ENCODE data around the gene PLCG1. TPM values are rescaled to one million over a fixed set of nuclear protein-coding genes. Genes with fewer than 3 reads are reported as not detected.
A peak's percentile ranks its signal among the peaks of the same experiment; 100 is the strongest.
"Not testable (repeated sequence)": the region's sequence is repeated elsewhere in the genome, so short reads cannot be mapped to it uniquely, and the experiment has no call there.

The PLCG1 gene
- total and polyA plus RNA-seq, 9 donors = 69.4 to 118 (median 93.1) TPM

DNA sequence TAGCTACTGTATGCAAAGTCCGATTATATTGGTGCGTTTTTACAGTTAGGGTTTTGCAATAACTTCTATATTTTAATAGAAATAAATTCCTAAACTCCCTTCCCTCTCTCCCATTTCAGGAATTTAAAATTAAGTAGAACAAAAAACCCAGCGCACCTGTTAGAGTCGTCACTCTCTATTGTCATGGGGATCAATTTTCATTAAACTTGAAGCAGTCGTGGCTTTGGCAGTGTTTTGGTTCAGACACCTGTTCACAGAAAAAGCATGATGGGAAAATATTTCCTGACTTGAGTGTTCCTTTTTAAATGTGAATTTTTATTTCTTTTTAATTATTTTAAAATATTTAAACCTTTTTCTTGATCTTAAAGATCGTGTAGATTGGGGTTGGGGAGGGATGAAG lies 13.7 kb upstream of the PLCG1 start:
- Histone ChIP-seq H3K9me3 (replicated peaks; ENCODE audit: control insufficient read depth, low read depth, low read length) (no peaks in the 10 kb centered on the region), H3K27me3 (ENCODE audit: control insufficient read depth, insufficient read depth, low read length) (no peaks in the 10 kb centered on the region), H3K27ac (ENCODE audit: low read length) (no peak overlapping the region), H3K36me3 (ENCODE audit: control insufficient read depth, insufficient read depth, low read length) (peaks cover 67% of the 10 kb centered on the region), H3K4me1 (ENCODE audit: control insufficient read depth, insufficient read depth, low read length) (peaks cover 4% of the 10 kb centered on the region), H3K4me3 (ENCODE audit: low read length) (no peak overlapping the region)
- WGBS (ENCODE audit: insufficient coverage) = 90% methylated on average over 2 of the region's 6 CpGs
- peak; percentile 66 for DNase-seq

DNA sequence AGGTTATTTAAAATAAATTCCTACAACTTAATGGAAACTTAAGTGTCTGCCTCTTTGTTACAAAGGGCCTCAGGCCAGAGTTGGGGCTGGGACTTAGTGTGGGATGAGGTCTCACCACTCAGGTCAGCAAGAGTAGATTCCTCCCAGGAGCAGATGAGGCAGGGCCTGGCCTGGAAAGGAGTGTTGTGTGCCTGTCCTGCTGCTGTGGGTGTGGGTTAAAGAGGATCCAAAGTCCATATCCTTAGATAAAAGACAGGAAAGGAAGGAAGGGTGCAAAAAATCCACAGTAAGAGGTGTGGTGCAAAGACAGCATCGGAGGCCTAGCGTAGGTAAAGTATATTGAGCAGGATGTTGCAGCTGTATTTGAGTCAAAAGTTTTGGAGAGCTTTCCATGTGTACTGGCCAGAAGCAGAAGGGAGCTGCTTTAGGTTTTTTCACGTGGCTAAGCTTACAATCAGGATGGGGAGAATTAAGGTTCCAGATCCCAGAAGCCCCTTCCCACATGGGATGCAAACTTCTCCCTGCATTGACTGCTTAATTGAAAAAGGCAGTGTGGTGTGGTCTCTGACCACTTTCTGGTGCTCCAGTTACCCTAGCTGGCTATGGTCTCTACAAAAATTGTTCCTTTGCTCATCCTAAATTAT lies 12.8 kb upstream of the PLCG1 start:
- no peaks in the 10 kb centered on the region for H3K27me3 ChIP-seq (ENCODE audit: control insufficient read depth, insufficient read depth, low read length)
- no peak for DNase-seq
- no peaks in the 10 kb centered on the region for H3K9me3 ChIP-seq (replicated peaks; ENCODE audit: control insufficient read depth, low read depth, low read length)
- peaks cover 4% of the 10 kb centered on the region for H3K4me1 ChIP-seq (ENCODE audit: control insufficient read depth, insufficient read depth, low read length)
- WGBS (ENCODE audit: insufficient coverage) = 61% methylated on average over 2 of the region's 3 CpGs
- peaks cover 65% of the 10 kb centered on the region for H3K36me3 ChIP-seq (ENCODE audit: control insufficient read depth, insufficient read depth, low read length)
- H3K27ac ChIP-seq (ENCODE audit: low read length) = no peak overlapping the region
- H3K4me3 ChIP-seq (ENCODE audit: low read length) = no peak overlapping the region

DNA sequence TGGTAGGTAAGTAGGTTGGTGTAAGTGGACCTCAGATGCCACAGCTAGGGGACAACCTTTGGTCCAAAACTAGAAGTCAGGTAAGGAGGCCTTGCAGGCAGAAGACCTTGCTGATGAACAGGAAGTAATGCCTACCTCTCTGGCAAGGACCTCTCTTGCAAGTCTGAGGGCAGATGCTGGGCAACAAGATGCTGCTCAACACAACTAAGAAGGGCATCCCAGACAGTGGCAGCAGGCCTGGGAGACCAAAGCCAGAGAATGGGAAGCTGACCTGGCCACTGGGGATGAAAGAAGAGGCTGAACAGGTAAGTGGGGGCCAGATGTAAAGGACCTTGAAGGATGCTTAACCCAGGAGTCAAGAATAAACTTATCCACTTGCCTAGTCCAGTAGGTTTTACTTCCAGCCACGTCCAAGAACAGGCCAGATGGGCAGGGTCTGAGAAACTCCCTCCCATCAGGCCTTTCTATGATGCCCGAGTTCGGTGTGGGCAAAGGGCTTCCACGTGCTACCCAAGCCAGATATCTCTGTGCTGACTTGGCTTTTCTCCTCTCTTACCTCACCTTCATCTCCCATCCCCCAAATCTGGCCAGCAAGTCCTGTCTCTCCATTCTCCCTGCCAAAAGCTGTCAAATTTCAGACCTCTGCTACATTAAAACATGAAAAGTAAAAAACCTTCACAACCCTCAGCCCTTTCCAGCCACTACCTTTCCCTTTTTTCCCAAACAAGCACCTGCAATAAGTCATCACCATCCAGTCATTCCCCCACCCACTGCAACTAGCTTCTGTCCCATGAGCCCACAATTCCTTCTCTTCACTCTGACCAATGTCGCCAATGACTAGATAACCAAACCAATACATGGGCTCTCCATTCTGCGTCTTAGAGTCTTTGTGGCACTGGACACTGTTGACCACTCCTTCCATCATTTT lies 11.5 kb upstream of the PLCG1 start:
- no peaks in the 10 kb centered on the region for H3K9me3 ChIP-seq (replicated peaks; ENCODE audit: control insufficient read depth, low read depth, low read length)
- no peak overlapping the region for H3K4me3 ChIP-seq (ENCODE audit: low read length)
- DNase-seq = no peak
- no peak overlapping the region for H3K27ac ChIP-seq (ENCODE audit: low read length)
- 84% methylated on average over 6 of the region's 6 CpGs for WGBS (ENCODE audit: insufficient coverage)
- no peaks in the 10 kb centered on the region for H3K27me3 ChIP-seq (ENCODE audit: control insufficient read depth, insufficient read depth, low read length)
- H3K4me1 ChIP-seq (ENCODE audit: control insufficient read depth, insufficient read depth, low read length) = peaks cover 4% of the 10 kb centered on the region
- peaks cover 54% of the 10 kb centered on the region for H3K36me3 ChIP-seq (ENCODE audit: control insufficient read depth, insufficient read depth, low read length)

DNA sequence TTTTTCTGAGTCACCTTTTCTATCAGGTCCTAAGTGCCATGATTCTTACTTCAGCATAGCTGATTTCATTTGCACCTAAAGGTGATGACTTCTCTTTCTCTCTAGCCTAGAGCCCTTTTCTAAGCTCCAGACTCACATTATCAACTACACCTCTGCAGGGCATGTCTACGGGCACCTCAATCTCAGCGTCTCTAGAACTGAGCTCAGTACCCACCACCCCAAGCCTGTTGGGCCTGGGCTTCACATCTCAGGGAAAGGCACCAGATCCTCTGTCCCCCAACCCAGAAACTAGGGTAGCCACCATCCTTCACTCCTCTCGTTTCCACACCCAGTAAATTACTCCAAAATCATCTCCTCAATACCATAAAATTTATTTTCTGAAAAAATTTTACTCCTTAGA lies 10.6 kb upstream of the PLCG1 start:
- Histone ChIP-seq H3K27ac (ENCODE audit: low read length) (no peak overlapping the region), H3K9me3 (replicated peaks; ENCODE audit: control insufficient read depth, low read depth, low read length) (no peaks in the 10 kb centered on the region), H3K4me1 (ENCODE audit: control insufficient read depth, insufficient read depth, low read length) (peaks cover 4% of the 10 kb centered on the region), H3K36me3 (ENCODE audit: control insufficient read depth, insufficient read depth, low read length) (peaks cover 44% of the 10 kb centered on the region), H3K4me3 (ENCODE audit: low read length) (no peak overlapping the region), H3K27me3 (ENCODE audit: control insufficient read depth, insufficient read depth, low read length) (no peaks in the 10 kb centered on the region)
- WGBS (ENCODE audit: insufficient coverage) = 86% methylated on average over 1 of the region's 3 CpGs
- no peak for DNase-seq

DNA sequence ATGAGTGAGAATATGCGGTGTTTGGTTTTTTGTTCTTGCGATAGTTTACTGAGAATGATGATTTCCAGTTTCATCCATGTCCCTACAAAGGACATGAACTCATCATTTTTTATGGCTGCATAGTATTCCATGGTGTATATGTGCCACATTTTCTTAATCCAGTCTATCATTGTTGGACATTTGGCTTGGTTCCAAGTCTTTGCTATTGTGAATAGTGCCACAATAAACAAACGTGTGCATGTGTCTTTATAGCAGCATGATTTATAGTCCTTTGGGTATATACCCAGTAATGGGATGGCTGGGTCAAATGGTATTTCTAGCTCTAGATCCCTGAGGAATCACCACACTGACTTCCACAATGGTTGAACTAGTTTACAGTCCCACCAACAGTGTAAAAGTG lies 9.0 kb upstream of the PLCG1 start:
- H3K27me3 ChIP-seq (ENCODE audit: control insufficient read depth, insufficient read depth, low read length); DNase-seq; H3K27ac ChIP-seq (ENCODE audit: low read length); H3K4me1 ChIP-seq (ENCODE audit: control insufficient read depth, insufficient read depth, low read length); H3K9me3 ChIP-seq (replicated peaks; ENCODE audit: control insufficient read depth, low read depth, low read length); H3K4me3 ChIP-seq (ENCODE audit: low read length): not testable (repeated sequence)
- no CpG with 5 or more reads among the region's 3 CpGs for WGBS (ENCODE audit: insufficient coverage)
- H3K36me3 ChIP-seq (ENCODE audit: control insufficient read depth, insufficient read depth, low read length) = peaks cover 31% of the 10 kb centered on the region

DNA sequence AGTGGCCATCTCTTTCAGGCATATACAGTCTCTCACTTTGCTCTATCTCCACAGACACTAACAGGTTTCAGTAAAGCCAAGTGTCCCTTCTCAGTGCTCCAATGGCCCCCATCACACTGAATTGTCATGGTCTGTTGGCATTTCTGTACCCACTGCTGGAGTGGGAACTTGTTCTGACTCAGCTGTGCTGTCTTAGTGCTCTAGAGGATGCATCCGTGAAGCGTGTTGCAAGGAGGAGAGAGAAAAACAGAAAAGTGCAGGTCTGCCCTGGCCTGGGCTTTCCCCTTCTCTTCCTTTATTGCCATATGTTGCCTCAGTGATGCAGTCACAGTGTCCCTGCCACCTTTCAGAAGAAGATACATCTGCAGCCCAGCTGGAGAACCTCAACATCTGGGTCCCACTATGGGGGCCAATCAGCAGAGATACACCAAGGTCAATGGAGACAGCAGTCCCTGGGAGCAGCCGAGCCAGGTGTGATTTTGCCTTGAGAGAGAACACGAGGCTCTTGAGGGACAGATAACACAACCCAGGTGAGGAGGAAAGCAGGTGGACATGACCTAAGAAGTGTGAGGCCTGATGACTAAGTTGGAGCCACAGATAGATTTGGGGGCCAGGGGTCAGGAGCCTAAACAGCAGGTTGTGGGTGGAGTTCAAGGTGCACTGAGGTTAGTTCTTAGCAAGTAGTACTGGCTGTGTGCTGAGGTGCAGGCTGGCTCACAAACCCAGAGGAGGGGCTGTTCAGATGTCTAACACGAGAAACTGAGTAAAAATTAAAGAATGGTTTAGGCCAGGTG lies 5.6 kb upstream of the PLCG1 start:
- no peaks in the 10 kb centered on the region for H3K9me3 ChIP-seq (replicated peaks; ENCODE audit: control insufficient read depth, low read depth, low read length)
- no peak overlapping the region for H3K27ac ChIP-seq (ENCODE audit: low read length)
- H3K27me3 ChIP-seq (ENCODE audit: control insufficient read depth, insufficient read depth, low read length) = no peaks in the 10 kb centered on the region
- H3K36me3 ChIP-seq (ENCODE audit: control insufficient read depth, insufficient read depth, low read length) = peaks cover 4% of the 10 kb centered on the region
- 39% methylated on average over 3 of the region's 5 CpGs for WGBS (ENCODE audit: insufficient coverage)
- no peak for DNase-seq
- peaks cover 6% of the 10 kb centered on the region for H3K4me1 ChIP-seq (ENCODE audit: control insufficient read depth, insufficient read depth, low read length)
- no peak overlapping the region for H3K4me3 ChIP-seq (ENCODE audit: low read length)

DNA sequence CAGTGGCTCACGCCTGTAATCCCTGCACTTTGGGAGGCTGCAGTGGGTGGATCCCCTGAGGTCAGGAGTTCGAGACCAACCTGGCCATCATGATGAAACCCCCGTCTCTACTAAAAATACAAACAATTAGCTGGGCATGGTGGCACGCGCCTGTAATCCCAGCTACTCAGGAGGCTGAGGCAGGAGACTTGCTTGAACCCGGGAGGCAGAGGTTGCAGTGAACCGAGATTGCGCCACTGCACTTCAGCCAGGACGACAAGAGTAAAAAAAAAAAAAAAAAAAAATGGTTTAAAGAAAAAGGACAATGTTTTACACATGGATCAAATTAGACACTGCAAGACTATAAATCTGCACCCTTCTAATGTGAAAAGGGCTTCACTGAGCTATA lies 5.0 kb upstream of the PLCG1 start:
- H3K27me3 ChIP-seq (ENCODE audit: control insufficient read depth, insufficient read depth, low read length); H3K9me3 ChIP-seq (replicated peaks; ENCODE audit: control insufficient read depth, low read depth, low read length); DNase-seq; H3K36me3 ChIP-seq (ENCODE audit: control insufficient read depth, insufficient read depth, low read length); H3K27ac ChIP-seq (ENCODE audit: low read length); H3K4me3 ChIP-seq (ENCODE audit: low read length); H3K4me1 ChIP-seq (ENCODE audit: control insufficient read depth, insufficient read depth, low read length): not testable (repeated sequence)
- WGBS (ENCODE audit: insufficient coverage) = 67% methylated on average over 1 of the region's 9 CpGs

DNA sequence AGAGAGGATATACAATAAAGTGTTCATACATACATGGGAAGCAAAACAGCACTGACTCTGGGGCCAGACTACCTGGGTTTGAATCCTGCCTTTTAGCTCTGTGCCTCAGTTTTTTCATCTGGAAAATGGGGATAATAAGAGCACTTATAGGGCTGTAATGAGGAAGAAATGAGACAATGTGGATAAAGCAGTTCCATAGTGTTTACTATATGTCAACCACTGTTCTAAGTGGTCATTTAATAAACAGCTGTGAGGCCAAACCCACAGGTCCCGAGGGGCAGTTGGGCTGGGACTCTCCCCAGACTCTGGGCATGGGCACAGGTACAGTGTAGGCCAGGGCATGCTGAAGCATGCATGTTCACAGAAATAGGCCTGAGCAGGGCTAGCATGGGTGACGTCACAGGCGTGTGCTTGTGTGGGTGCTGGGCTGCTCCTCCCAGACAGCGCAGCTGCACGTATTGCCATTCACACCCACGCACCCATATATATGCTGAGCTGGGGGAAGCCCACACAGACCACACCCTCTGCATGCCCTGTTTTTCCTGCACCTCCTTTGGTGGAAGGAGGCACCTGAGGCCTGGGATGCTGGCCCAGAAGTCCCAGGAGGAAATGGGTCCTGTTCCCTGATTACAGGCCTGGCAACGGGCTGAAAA lies 3.5 kb upstream of the PLCG1 start:
- Histone ChIP-seq H3K36me3 (ENCODE audit: control insufficient read depth, insufficient read depth, low read length) (peaks cover 3% of the 10 kb centered on the region), H3K4me3 (ENCODE audit: low read length) (no peak overlapping the region), H3K27ac (ENCODE audit: low read length) (no peak overlapping the region), H3K4me1 (ENCODE audit: control insufficient read depth, insufficient read depth, low read length) (peaks cover 10% of the 10 kb centered on the region), H3K9me3 (replicated peaks; ENCODE audit: control insufficient read depth, low read depth, low read length) (no peaks in the 10 kb centered on the region), H3K27me3 (ENCODE audit: control insufficient read depth, insufficient read depth, low read length) (no peaks in the 10 kb centered on the region)
- 78% methylated on average over 4 of the region's 7 CpGs for WGBS (ENCODE audit: insufficient coverage)
- peak; percentile 27 for DNase-seq

DNA sequence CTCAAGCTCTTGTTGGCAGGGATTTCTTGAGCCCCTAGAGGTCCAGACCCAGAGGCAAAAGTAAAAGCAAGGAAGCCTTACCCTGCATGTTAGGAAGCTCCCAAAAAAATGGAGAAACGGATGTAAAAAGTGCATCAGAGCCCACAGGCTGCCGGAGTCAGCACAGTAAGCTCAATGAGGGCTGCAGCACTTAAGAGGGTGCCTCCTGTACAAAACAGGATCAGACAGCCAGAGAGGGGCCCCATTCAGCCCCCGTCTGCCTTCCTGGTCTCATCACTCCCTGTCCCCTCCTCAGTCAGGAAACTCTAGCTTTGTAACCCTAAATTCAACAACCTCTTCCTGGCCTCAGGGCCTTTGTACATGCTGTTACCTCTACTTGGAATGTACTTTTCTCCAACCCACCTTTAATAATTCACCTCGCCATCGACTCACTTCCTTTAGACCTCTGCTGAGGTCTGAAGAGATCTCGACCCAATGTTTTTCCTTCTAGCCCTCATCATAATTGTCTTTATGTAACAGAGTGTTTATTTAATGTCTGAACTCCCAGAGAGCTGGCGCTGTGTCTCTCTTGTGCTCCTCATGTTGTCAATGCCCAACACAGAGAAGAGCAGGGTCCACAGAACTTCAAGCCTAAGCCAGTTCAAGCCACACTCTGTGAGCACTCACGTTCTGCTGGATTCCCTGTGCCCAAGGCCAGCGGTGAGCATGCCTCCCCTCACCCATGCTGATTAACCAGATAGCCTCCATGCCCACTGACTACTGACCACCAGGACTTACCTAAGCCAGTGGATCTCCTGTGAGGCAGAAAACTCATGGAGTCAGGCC lies 2.8 kb upstream of the PLCG1 start:
- DNase-seq = no peak
- Histone ChIP-seq H3K9me3 (replicated peaks; ENCODE audit: control insufficient read depth, low read depth, low read length) (no peaks in the 10 kb centered on the region), H3K27ac (ENCODE audit: low read length) (no peak overlapping the region), H3K4me1 (ENCODE audit: control insufficient read depth, insufficient read depth, low read length) (peaks cover 17% of the 10 kb centered on the region), H3K36me3 (ENCODE audit: control insufficient read depth, insufficient read depth, low read length) (peaks cover 3% of the 10 kb centered on the region), H3K27me3 (ENCODE audit: control insufficient read depth, insufficient read depth, low read length) (no peaks in the 10 kb centered on the region), H3K4me3 (ENCODE audit: low read length) (no peak overlapping the region)
- 73% methylated on average over 6 of the region's 9 CpGs for WGBS (ENCODE audit: insufficient coverage)
